Astrocyte of the spinal cord (primary cell): ENCODE data around the gene RBMS1.

Experiments used
- DNase-seq: peaks from one replicate; pipeline ENCODE4 v3.0.0; 2011; ENCODE audit warnings: low read depth, low spot score
- H3K4me3 ChIP-seq: 2 replicates; pipeline ENCODE4 v1.5.1; 2011; ENCODE audit warnings: low read depth, mild to moderate bottlenecking, low read length, moderate library complexity
- CTCF ChIP-seq: IDR thresholded peaks from 2 replicates; pipeline ENCODE4 v1.5.1; 2012; ENCODE audit warnings: low read depth, mild to moderate bottlenecking, low read length, inconsistent platforms
- in situ Hi-C: cut with HindIII; loops from 2 replicates; pipeline ENCODE4 v1.10.0; 2017; ENCODE audit warnings: low sequenced_read_pairs

RBMS1 gene

GRCh38 chr2:160275656-160276055, 218.0 kb downstream of the RBMS1 start:
- no peak for TF ChIP-seq CTCF
- no peak overlapping the region for H3K4me3 ChIP-seq
- in situ Hi-C loops = no loop called here
- DNase-seq = no peak

- DNase-seq = no peak
- H3K4me3 ChIP-seq = no peak overlapping the region
- no peak for TF ChIP-seq CTCF
- in situ Hi-C loops = no loop called here
Measured at GRCh38 chr2:160271171-160272086, 222.2 kb downstream of the RBMS1 start.

GRCh38 chr2:160270571-160271113, 223.0 kb downstream of the RBMS1 start:
- no peak for DNase-seq
- in situ Hi-C loops = no loop called here
- peak overlapping the region; percentile 1 for H3K4me3 ChIP-seq
- no peak for TF ChIP-seq CTCF

GRCh38 chr2:160269803-160270570, 223.6 kb downstream of the RBMS1 start:
- DNase-seq = peak; percentile 91
- peak; percentile 69 for TF ChIP-seq CTCF
- peak overlapping the region; percentile 8 for H3K4me3 ChIP-seq
- in situ Hi-C loops = no loop called here

- DNase-seq = no peak
- no peak overlapping the region for H3K4me3 ChIP-seq
- in situ Hi-C loops = no loop called here
- no peak for TF ChIP-seq CTCF
Measured at GRCh38 chr2:160269365-160269764, 224.2 kb downstream of the RBMS1 start.

GRCh38 chr2:160268151-160268781, 225.3 kb downstream of the RBMS1 start:
- TF ChIP-seq CTCF = no peak
- in situ Hi-C loops = no loop called here
- no peak for DNase-seq
- H3K4me3 ChIP-seq = no peak overlapping the region
